NB4 (cell line): ENCODE results near the gene SH3GLB1.
"Not testable (repeated sequence)": the region's sequence is repeated elsewhere in the genome, so short reads cannot be mapped to it uniquely, and the experiment has no call there.

Experiments used
- POLR2A ChIP-seq: IDR thresholded peaks from 2 replicates; pipeline ENCODE4 v1.6.1; 2011; ENCODE audit warnings: mild to moderate bottlenecking; ENCODE audit not compliant: insufficient read length; ENCODE audit errors: extremely low read depth
- TF ChIP-seq, protein P1 (sequence below): IDR thresholded peaks from one replicate; pipeline ENCODE4 v1.5.1; 2012; ENCODE audit warnings: low read depth, low read length
- TF ChIP-seq, protein P2 (sequence below): IDR thresholded peaks from 2 replicates; pipeline ENCODE4 v1.6.1; 2011; ENCODE audit warnings: low read depth, low read length

GRCh38 chr1:86702954-86703494 is 1.4 kb upstream of the SH3GLB1 start:
- not testable (repeated sequence) for TF ChIP-seq POLR2A
- TF ChIP-seq, protein P1, sequence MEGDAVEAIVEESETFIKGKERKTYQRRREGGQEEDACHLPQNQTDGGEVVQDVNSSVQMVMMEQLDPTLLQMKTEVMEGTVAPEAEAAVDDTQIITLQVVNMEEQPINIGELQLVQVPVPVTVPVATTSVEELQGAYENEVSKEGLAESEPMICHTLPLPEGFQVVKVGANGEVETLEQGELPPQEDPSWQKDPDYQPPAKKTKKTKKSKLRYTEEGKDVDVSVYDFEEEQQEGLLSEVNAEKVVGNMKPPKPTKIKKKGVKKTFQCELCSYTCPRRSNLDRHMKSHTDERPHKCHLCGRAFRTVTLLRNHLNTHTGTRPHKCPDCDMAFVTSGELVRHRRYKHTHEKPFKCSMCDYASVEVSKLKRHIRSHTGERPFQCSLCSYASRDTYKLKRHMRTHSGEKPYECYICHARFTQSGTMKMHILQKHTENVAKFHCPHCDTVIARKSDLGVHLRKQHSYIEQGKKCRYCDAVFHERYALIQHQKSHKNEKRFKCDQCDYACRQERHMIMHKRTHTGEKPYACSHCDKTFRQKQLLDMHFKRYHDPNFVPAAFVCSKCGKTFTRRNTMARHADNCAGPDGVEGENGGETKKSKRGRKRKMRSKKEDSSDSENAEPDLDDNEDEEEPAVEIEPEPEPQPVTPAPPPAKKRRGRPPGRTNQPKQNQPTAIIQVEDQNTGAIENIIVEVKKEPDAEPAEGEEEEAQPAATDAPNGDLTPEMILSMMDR, result not testable (repeated sequence)
- TF ChIP-seq, protein P2, sequence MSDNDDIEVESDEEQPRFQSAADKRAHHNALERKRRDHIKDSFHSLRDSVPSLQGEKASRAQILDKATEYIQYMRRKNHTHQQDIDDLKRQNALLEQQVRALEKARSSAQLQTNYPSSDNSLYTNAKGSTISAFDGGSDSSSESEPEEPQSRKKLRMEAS, result not testable (repeated sequence)
